HG03521 (cell line): ENCODE results near the gene CENPA.

Experiments
- ATAC-seq: cut with Tn5 transposase; IDR thresholded peaks from one replicate; pipeline ENCODE4 v1.9.1; 2021; ENCODE audit warnings: mild to moderate bottlenecking, moderate library complexity; ENCODE audit not compliant: unreplicated experiment

CENPA gene

GRCh38 chr2:26838121-26838906 is 52.5 kb downstream of the CENPA start:
- no peak for ATAC-seq

DNA sequence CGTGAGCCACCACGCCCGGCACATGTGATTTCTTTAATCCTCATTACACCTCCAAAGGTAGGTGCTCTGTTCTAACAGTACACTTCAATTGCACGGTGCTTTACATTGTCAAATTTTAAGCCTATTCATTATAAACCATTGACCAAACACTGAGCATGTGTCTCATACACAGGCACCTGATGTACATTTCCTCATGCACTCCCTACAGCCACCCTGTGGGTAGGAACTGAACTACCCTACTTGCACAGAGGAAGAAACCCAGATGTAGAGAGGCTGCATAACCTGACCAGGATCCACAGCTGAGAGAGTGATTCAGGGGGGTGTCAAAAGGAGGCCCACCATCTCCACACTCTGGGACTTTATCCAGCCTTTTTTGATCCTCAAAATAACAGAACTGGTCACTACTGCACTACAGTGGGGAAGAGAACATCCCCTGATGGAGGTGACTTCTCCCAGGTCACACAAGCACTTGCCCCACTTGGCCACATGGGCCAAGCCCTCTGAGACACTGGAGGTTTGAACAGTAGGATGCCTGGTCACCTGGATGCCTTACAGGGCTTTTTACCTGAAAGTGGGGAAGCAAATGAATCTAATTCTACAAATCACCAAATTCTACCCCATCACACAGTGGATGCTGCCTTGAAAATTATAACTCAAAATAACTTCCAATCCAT is 55.2 kb downstream of the CENPA start:
- ATAC-seq: no peak

DNA sequence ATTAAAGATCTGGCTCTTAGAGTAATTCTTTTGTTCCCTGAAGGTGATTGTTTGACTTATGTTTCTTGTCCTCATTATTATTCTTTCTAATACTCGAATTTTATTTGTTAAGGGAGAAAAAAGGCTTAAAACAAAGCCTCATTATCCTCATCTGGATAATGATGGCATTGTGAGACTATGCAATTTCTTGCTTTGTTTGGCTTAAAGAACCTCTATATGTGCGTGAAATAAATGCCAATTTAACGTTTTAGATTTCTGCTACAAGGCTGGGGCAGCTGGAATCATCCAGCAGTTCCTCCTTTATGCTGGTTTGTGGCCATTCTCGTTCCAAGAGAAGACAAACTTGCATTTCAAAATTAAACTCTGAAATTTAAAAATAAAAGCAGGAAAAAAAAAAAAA is 57.2 kb downstream of the CENPA start:
- ATAC-seq: no peak
